ENCODE data around the gene IL17RD.

GRCh38 chr3:57076422-57076951 is 88.7 kb downstream of the IL17RD start:
- TF ChIP-seq EZH2 (IDR thresholded peaks at IDR 0.05; ENCODE audit: borderline replicate concordance, low read length) (no peak), CTCF (conservative IDR thresholded peaks at IDR 0.05 in 1 of 2, IDR thresholded peaks at IDR 0.05 in 1 of 2; ENCODE audit: extremely low read depth in 1 of 2, insufficient read depth in 1 of 2, low read depth in 1 of 2, low read length in 2 of 2) (no peak)

All from mammary epithelial cell (primary cell).